NCI-H526 (cell line): ENCODE measurements around the gene NDUFA3.
"Not testable (repeated sequence)": the region's sequence is repeated elsewhere in the genome, so short reads cannot be mapped to it uniquely, and the experiment has no call there.

ENCODE experiments used
- DNase-seq, 2 experiments: peaks; one replicate each; lab custom pipeline; 2025; lab: John Stamatoyannopoulos, UW

NDUFA3 gene

DNA sequence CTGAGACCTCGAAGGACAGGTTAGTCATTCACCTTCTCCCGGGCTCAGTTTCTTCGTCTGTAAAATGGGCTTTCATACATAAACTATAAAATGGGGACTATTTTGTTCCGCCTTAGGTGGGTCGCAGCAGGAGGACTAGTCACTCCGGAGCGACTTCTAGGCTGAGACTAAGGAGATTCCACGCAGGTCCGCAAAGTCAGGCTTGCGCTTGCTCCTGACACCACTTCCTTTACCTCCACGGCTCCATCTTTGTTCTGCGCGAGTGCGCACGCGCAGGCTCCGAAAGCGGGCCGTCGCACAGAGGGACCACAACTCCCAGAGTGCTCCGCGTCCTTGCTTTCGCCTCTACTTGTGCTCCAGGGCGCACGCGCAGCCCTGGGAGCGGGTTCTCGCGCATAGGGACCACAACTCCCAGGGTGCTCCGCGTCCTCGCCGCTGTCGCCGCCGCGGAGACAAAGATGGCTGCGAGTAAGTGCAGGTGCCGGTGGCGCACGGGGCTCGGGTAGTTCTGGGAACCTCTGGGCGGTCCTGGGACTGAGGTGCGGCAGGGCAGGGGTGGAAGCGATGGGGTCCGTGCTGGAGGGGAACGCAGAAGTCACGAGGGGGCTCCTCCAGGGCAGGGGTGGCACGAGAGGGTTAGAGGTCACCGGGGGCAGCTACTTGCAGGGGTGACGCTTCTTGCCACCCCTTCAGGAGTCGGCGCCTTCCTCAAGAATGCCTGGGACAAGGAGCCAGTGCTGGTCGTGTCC is at the start of gene NDUFA3:
Gene NDUFA3 (plus strand): TSS at position 435 of the 749 bp plus-strand sequence. CDS start 24 bp downstream, at position 459.
- peak; percentile 99 to 100 for DNase-seq

DNA sequence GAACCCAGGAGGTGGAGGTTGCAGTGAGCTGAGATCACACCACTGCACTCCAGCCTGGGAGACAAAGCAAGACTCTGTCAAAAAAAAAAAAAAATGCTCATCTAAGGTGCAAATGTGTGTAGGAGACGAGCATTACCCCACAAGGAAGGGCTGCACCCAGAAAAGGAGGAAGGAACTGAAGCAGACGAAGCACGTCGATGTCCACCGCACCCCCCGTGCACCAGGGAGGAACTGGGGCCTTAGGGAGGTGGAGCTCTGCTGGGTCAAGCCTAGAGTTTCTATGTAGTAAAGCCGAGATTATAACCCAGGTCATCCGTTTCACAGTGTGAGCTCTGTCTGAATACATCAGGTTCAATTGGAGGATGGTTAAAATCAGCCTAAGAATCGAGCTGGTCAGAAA is 40.0 kb upstream of the NDUFA3 start:
- DNase-seq, result no peak

DNA sequence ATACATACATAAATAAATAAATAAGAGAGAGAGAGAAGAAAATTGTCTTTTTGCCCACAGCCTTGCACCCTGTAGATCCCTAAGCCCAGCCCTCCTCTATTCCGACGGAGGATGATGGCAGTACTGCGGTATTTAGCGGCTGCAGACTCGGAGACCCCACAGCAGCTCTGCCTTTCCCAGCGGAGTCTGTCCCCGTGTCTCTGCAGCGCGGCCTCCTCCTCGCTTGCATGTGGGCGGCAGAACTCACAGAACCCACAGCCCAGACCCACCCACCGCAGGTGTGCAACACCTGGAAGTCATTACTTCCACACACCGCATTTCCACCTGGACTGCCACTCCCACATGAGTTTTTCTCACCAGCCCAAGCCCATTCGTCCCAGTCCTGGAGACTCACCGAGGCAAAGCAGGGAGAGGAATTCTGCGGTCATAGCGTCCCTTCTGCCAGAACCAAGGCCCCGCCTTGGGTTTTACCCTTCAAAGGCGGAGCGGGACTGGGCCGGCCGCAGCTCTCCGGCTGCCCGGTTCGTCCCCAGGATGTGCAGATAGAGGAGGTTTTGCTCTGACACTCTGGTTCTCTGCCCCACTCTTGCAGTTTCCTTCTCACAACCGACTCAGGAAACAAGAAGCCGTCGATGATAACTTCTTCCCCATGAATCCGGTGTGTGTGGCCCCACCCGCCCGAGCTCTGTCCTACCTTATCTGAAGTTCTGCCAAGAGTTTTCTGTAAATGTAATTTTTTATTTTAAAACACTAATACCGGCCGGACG is 39.1 kb upstream of the NDUFA3 start, which contains the start of gene VSTM1:
Gene VSTM1 (minus strand): TSS at position 548 of the 767 bp plus-strand sequence. CDS start 120 bp downstream, at position 428.
- no peak for DNase-seq

DNA sequence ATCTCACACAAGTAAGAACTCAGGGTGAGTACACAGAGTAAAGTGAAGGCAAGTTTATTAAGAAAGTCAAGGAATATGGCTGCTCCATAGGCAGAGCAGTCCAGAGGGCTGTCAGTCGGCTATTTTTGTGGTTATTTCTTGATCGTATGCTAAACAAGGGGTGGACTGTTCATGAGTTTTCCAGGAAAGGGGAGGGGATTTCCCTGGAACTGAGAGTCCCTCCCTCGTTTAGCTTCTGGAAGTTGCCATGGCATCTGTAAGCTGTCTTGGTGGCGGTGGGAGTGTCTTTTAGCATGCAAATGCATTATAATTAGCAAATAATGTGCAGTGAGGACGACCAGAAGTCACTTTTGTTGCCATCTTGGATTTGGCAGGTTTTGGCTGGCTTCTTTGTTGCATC is 33.2 kb upstream of the NDUFA3 start:
- DNase-seq, result no peak

DNA sequence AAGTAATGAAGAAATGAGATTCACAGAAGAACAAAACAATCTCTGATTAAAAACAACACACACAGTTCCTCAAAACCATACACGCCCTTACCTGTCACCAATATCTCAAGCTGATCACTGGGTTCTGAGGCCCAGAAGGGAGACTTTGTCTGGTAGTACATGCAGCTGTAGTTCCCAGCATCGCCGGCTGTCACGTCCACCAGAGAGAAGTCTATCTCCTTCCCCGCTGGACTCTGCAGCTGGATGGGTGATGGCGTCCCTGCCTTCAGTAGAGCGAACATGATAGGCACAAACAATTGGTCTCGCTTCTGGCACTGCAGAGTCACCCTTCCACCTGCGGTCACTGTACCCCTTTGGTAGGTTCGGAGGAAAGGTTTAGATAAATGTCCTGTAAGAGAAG is 28.8 kb upstream of the NDUFA3 start:
- DNase-seq, result no peak

DNA sequence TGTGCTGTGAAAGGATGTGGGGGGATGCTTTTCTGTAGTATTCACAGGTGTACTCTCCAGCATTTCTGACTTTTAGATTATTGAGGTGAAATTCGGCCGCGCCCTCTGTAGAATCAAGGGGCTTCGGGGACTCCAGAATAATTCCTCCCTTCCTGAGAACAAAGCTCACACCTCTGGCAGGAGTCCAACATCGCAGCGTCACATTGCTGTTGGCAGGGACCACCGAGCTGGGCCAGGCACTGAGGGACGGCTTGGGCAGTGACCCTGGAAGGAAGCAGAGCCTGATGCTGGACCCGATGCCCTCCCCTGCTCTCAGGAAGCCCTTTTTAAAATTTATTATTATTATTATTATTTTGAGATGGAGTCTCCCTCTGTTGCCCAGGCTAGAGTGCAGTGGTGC is 27.8 kb upstream of the NDUFA3 start:
- DNase-seq, result no peak

DNA sequence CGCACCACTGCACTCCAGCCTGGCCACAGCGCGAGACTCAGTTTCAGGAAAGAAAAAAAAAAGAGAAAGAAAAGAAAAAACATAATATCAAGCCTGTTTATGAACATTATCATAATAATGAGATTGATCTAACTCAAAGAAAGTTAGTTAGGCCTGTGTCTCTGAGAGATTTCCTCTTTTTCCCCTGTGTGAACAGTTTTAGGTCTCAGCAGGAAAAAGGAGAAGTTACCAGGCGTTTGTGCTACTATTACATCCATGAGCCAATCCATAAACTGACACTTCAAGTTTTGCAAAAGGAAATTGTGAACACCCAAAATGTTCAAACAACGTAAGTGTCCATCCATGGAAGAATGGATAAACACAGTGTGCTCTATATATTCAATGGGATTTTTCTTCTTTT is 25.3 kb upstream of the NDUFA3 start:
- no peak for DNase-seq

DNA sequence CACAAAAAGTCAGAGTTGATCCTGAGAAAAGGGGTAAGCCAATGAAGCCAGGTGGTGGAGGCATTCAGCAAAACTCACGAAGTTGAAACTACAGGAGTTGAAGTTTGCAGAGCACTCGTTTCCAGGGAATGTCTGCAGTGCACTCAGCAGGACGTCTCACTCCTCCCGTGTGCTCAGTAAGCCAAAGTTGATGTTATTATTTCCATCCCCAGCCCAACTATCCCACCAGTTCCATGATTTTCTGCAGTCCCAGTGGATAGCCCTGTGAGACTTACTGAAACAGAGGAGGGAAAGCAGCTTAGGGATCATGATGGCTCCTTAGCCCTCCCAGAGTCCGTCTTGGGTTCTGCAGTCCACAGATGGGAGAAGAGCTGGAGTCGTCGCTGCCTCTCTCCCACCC is 21.6 kb upstream of the NDUFA3 start, which contains the start of gene TARM1:
Gene TARM1 (minus strand): TSS at position 334 of the 400 bp plus-strand sequence. CDS start 25 bp downstream, at position 309.
- no peak for DNase-seq

DNA sequence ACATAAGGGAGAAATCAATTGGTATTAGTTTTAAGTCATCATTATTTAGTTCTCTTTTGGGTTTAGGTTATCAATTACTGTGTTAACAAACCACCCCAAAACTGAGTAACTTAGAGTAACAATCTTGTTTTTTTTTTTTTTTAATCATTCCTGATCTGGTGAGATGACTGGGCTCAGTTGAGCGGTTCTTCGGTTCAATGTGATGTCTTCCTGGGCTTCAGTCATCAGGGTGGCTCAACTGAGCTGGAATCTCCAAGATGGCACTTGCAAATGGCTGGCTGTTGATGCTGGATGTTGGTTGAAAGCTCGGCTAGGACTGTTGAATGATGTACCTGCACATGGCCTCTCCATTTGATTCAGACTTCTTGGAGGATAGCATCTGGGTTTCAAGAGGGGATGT is 18.2 kb upstream of the NDUFA3 start:
- DNase-seq, result no peak

DNA sequence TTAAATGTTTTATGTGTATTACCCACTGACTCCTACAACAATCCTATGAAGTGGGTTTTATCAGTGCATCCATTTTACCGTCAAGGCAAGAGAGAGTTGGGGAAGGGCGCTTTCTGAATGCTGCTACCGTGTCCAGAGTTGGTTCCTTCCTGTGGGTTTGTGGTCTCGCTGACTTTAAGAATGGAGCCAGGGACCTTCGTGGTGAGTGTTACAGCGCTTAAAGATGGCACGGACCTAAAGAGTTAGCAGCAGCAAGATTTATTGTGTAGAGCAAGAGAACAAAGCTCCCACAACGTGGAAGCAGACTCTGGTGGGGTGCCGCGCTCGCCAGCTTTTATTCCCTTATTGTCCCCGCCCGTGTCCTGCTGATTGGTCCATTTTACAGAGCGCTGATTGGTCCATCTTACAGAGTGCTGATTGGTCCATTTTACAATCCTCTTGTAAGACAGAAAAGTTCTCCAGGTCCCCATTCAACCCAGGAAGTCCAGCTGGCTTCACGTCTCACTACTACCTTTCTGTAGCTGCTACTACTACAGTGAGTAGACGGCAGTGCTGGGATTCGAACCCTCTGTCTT is 8.1 kb upstream of the NDUFA3 start:
- DNase-seq, result no peak

DNA sequence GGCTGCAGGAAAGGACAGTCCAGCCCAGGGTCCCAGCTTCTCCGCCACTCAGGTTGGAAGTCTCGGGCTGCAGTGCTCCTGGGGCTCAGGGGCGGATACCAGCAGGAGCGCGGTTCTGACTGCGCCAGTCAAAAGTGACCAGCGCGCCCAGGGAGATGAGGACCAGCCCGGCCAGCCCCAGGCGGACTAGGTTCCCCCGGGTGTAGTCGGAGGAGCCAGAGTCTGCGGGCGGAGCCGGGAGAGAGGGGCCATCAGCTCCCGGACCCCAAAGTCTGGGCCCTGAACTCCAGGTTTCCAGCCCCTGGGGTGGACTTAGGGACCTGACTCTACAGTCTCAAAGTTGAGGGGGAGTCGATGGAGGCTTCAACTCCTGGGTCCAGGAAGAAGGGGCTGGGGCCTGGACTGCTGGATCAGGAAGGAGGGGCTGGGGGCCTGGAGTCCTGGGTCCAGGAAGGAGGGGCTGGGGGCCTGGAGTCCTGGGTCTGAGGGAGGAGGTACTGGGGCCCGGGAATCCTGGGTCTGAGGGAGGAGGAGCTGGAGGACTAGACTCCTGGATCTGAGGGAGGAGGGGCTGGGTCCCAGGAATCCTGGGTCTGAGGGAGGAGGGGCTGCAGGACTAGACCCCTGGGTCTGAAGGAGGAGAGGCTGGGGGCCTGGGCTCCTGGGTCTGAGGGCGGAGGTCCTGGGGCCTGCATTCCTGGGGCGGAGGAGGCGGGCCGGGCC is 7.4 kb upstream of the NDUFA3 start:
- DNase-seq, result no peak

DNA sequence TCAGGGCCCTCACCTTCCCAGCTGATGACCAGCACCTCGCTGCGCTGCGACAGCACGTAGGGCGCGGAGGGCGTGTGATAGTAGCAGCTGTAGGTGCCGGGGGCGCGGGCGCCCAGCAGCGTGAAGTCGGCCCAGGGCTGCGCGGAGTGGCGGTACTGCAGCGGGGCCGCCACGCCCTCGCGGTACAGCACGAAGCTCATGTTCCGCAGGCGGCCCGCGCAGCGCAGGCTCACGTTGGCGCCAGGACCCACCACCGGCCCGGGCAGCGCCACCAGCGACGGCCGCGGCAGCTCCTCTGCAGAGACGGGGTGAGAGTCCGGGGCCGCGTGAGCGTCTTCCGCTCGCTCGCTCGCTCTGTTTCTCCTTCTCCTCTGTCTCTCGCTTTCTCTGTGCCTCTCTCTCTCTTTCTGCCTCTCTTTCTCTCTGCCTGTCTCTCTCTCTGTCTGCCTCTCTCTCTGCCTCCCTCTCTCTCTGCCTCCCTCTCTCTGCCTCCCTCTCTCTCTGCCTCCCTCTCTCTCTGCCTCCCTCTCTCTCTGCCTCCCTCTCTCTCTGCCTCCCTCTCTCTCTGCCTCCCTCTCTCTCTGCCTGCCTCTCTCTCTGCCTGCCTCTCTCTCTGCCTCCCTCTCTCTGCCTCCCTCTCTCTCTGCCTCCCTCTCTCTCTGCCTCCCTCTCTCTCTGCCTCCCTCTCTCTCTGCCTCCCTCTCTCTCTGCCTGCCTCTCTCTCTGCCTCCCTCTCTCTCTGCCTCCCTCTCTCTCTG is 6.6 kb upstream of the NDUFA3 start:
- peak in 1 of 2 experiments; percentile 84 for DNase-seq

DNA sequence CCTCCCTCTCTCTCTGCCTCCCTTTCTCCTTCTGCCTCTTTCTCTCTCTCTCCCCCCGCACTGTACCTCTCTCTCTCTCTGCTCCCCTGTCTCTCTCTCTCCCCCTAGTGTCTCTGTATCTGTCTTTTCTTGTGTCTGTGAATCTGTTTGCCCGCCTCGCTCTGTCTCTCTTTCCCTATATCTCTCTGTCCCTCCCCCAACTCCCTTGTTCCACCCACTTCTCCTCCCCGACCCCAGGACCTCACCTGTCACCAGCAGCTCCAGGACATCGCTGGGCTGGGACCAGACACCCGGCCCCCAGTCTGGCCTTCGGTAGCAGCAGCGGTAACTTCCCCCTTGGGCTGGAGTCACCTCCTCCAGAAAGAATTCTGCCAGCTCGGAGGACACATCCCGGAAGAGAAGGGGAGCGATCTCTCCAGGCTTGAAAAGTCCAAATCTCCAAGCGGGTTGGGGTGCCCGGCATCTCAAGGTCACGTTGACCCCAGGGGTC is 6.0 kb upstream of the NDUFA3 start:
- DNase-seq, result peak in 1 of 2 experiments; percentile 50

DNA sequence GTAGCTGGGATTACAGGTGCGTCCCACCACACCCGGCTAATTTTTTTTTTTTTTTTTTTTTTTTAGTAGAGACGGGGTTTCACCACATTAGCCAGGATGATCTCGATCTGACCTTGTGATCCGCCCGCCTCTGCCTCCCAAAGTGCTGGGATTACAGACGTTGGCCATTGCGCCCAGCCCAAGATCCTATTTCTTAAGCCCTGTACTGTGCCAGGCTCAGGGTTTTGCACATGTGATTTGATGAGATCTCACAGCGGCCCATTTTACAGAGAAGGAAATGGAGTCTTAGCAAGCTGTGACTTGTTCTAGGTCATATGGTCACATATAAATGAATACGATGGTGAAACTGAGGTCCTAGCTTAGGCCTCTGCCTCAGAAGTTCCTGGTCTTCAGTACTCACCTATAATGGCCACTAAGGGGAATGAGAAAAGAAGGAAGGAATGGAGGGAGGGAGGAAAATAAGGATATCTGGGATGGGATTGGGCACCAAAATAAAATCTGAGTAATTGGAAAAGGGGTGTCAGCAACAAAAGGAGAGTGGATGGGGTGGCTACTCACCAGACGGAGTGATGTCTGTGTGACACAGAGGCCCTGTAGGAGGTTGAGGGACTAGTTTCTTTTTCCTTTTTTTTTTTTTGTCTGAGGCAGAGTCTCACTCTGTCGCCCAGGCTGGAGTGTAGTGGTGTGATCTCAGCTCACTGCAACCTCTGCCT is 3.3 kb upstream of the NDUFA3 start:
- DNase-seq, result no peak

DNA sequence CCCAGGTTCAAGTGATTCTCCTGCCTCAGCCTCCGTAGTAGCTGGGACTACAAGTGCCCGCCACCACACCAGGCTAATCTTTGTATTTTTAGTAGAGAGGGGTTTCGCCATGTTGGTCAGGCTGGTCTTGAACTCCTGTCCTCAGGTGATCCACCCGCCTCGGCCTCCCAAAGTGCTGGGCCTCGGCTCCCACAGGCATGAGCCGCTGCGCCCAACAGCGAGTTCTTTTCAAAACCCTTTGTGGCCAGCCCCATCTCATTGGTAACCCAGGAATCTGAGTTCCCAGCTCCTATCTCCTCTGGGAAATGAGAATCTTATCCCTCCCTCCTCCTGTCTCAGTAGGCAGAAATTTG is 2.8 kb upstream of the NDUFA3 start:
- not testable (repeated sequence) for DNase-seq

DNA sequence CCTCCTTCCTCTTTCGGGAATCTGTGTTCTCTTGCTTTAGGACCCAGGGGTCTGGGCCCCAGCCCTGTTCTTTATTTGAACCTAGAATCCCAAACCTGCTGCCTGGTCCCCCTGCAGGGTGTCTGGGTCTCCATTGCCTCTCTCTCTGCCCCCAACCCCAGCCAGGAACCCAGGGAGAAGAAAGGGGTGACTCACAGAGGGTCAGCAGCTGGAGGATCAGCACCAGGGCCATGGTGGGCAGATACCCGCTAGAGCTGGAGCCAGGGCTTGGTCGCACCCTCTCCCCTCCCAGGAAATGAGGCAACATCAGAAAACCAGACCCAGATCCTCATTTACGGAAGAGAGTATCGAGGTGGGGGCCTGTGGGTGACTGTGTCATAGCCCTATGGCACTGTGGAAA is 2.1 kb upstream of the NDUFA3 start, which contains the start of gene OSCAR:
Gene OSCAR (minus strand): TSS at position 243 of the 400 bp plus-strand sequence. CDS start 11 bp downstream, at position 232.
- no peak for DNase-seq

DNA sequence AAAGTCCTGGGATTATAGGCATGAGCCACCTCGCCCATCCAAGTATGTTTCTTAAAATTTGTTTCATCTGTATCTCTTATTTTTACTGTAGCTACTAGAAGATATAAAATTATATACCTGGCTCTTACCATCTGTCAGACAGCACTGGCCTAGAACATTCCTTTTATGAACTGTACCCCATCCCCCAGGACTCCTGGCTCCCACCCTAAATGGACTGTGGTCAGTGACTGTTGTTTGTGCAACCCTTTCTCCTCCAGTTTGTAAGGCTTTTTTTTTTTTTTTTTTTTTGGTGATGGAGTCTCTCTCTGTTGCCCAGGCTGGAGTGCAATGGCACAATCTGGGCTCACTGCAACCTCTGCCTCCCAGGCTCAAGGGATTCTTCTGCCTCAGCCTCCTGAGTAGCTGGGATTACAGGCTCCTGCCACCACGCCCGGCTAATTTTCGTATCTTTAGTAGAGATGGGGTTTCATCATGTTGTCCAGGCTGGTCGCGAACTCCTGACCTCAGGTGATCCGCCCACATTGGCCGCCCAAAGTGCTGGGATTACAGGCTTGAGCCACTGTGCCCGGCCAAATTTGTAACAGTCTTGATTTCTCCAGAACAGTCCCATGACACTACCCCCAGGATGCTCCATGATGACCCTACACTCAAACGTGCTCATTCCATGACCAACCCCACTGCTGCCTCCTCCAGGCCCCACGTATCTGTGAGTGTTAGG is 2.5 kb downstream of the NDUFA3 start:
- DNase-seq, result no peak

DNA sequence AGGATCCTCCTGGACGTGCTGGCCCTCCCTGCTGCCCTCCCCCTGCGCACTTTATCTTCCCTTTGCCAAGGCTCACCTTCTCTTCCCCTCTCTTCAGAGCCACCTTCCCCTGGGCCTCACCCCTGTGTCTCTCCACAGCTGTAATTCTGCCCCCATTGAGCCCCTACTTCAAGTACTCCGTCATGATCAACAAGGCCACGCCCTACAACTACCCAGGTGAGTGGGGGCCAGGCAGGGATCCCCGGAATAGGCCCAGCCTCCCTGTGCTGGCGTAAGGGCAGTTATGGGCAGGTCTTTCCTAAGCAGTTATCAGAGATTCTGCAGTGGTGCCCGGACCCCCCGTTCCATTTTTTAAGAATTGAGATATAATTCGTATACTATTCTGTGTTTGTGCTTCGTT is 3.1 kb downstream of the NDUFA3 start:
- DNase-seq, result no peak

DNA sequence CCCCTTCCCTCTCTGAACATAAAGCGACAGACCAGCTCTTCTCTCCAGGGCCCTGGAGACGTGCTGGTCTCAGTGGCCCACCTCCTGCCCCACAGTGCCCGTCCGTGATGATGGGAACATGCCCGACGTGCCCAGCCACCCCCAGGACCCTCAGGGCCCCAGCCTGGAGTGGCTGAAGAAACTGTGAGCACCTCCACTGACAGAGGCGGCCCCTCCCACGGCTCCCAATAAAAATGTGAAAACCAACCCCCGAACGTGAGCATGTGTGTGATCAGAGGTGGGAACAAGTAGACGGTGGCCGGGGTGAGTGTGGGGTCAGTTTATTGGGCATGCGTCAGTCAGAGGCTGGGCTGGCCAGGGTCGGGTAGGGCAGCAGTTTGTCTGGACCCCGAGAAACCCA is 4.1 kb downstream of the NDUFA3 start:
- no peak for DNase-seq
